Effector memory CD8-positive, alpha-beta T cell (primary cell): Measurements from ENCODE around the gene IFRD2.

Experiments
- ATAC-seq: fragments of 150-1000 bp; cut with Tn5 transposase; replicated peaks from 2 replicates; pipeline ENCODE4 v1.10.0; 2021; ENCODE audit warnings: mild to moderate bottlenecking, moderate library complexity
- DNase-seq, 3 experiments: peaks; one replicate each; pipeline ENCODE4 v3.0.0; 2021
- H3K27ac Mint-ChIP-seq, 2 donors: one replicate each; pipeline ENCODE4 v1.8.0; 2022; ENCODE audit warnings: mild to moderate bottlenecking in 2 of 2, mixed read lengths in 2 of 2, moderate library complexity in 2 of 2
- H3K27me3 Mint-ChIP-seq, 2 donors: one replicate each; pipeline ENCODE4 v1.8.0; 2022; ENCODE audit warnings: mixed read lengths in 2 of 2
- H3K36me3 Mint-ChIP-seq: one replicate; pipeline ENCODE4 v1.8.0; 2022; ENCODE audit warnings: mild to moderate bottlenecking, moderate library complexity, mixed read lengths; ENCODE audit not compliant: insufficient read depth
- H3K4me1 Mint-ChIP-seq, 2 donors: one replicate each; pipeline ENCODE4 v1.8.0; 2022; ENCODE audit warnings: low read depth in 2 of 2, mixed read lengths in 2 of 2
- H3K4me3 Mint-ChIP-seq, 2 donors: one replicate each; pipeline ENCODE4 v1.8.0; 2022; ENCODE audit warnings: mild to moderate bottlenecking in 2 of 2, mixed read lengths in 2 of 2, moderate library complexity in 2 of 2
- H3K9me3 Mint-ChIP-seq, 2 donors: one replicate each; pipeline ENCODE4 v1.8.0; 2022; ENCODE audit warnings: mixed read lengths in 2 of 2
- total RNA-seq, 9 experiments: gene quantifications; one replicate each; lab custom pipeline; 2026; lab: John Stamatoyannopoulos, UW

IFRD2 gene, protein sequence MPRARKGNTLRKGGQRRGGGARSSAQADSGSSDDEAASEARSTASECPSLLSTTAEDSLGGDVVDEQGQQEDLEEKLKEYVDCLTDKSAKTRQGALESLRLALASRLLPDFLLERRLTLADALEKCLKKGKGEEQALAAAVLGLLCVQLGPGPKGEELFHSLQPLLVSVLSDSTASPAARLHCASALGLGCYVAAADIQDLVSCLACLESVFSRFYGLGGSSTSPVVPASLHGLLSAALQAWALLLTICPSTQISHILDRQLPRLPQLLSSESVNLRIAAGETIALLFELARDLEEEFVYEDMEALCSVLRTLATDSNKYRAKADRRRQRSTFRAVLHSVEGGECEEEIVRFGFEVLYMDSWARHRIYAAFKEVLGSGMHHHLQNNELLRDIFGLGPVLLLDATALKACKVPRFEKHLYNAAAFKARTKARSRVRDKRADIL
- total RNA-seq = 19.4 to 254 (median 42.1) reads per million in 9 experiments

DNA sequence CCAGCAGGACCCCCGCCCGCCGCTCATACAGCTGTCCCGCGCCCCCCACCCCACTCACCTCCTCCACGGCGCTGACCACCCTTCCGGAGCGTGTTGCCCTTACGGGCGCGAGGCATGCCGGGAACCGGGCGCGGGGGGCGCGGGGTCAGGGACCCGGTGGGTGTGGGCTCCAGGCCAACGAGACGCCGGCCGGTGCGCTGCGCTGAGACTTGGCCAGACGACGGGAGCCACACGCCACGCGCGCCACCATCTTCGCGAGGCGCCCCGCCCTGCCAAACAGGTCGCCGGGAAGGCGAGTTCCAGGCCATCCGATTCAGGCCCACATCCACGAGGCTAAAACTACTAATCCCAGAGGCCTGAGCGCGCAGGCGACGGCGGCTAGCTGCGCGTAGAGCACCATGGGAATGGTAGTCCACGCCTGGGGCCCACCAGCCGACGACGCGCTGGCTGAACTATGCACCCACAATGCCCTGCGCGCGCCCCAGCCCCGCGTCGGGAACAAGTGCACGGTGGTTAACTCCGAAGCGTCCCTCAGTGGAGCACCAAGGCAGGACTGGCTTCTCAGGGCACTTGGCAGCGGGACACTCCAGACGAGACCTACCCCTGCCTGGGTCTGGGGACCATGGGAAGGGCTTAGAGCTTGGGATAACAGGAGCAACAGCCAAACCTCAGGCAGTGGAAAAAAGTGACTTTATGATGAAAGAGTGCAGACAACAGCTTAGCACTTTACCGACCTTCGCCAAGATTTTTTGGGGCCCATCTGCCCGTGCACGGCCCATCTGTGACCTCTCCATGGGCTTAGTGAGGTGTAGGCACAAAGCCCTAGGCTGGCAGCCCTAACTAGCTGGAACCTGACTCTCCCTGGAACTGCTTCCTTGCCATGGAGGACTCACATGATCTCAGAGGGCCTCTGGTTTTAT lies at the start of gene IFRD2:
Gene IFRD2 (minus strand): TSS at position 271 of the 920 bp plus-strand sequence. CDS start 155 bp downstream, at position 116.
- peak; percentile 91 to 93 (median 92) for DNase-seq
- H3K27ac Mint-ChIP-seq = peak within 1 kb of the TSS; percentile 86 to 94
- H3K27me3 Mint-ChIP-seq = no peaks in the 10 kb centered on the region
- H3K4me1 Mint-ChIP-seq = peaks cover 17 to 18% of the 10 kb centered on the region in 2 donors
- H3K4me3 Mint-ChIP-seq = peak within 1 kb of the TSS; percentile 81 to 82
- peaks cover 27% of the 10 kb centered on the region for H3K36me3 Mint-ChIP-seq
- peak; percentile 99 for ATAC-seq
- no peaks in the 10 kb centered on the region for H3K9me3 Mint-ChIP-seq

DNA sequence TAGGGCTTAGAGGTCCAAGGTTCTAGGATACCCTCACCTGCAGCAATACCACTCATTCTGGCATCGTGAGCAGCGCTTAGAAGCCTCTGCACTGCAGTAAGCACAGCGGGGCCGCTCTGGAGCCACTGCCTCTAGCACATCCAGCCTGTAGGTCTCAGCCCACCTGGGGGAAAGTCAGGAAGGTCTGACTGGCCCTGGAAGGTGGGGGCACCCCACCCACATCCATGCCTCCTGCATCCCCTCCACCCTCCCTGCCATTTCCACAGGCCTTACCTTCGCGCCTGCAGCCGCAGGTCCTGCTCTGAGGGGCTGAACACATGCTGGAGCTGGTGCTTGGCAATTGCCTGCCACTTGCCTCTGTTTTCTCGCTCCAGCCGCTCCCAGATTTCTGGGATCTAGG lies 49.3 kb upstream of the IFRD2 start:
- peaks cover 44 to 60% of the 10 kb centered on the region in 2 donors for H3K4me1 Mint-ChIP-seq
- ATAC-seq (no peak), DNase-seq (peak in 2 of 3 experiments; percentile 32 to 45)
- H3K4me3 Mint-ChIP-seq = peak overlapping the region; percentile 97
- no peaks in the 10 kb centered on the region for H3K9me3 Mint-ChIP-seq
- H3K36me3 Mint-ChIP-seq = peaks cover 46% of the 10 kb centered on the region
- H3K27ac Mint-ChIP-seq = peak overlapping the region in 1 of 2 donors; percentile 85
- H3K27me3 Mint-ChIP-seq = no peaks in the 10 kb centered on the region

DNA sequence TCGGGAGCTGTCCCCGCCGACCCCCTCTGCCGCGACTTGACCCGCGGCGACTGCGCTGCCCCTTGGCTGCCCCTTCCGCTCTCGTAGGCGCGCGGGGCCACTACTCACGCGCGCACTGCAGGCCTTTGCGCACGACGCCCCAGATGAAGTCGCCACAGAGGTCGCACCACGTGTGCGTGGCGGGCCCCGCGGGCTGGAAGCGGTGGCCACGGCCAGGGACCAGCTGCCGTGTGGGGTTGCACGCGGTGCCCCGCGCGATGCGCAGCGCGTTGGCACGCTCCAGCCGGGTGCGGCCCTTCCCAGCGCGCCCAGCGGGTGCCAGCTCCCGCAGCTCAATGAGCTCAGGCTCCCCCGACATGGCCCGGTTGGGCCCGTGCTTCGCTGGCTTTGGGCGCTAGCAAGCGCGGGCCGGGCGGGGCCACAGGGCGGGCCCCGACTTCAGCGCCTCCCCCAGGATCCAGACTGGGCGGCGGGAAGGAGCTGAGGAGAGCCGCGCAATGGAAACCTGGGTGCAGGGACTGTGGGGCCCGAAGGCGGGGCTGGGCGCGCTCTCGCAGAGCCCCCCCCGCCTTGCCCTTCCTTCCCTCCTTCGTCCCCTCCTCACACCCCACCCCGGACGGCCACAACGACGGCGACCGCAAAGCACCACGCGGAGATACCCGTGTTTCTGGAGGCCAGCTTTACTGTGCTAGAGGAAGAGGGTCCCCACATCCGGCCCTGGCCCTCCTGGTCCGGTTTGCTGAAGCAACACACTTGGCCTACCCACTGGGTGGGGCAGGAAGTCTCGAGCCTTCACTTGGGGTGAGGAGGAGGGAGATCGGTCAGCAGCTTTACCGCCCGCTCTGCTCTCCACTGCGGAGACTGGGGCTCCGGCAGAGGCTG lies 48.5 kb upstream of the IFRD2 start, which contains the start of gene RASSF1:
Gene RASSF1 (minus strand): TSS at position 389 of the 882 bp plus-strand sequence. CDS start 31 bp downstream, at position 358.
- Mint-ChIP-seq H3K36me3 (peaks cover 55% of the 10 kb centered on the region), H3K4me1 (peaks cover 46 to 65% of the 10 kb centered on the region in 2 donors), H3K9me3 (no peaks in the 10 kb centered on the region), H3K4me3 (peak within 1 kb of the TSS; percentile 97), H3K27me3 (no peaks in the 10 kb centered on the region), H3K27ac (peak within 1 kb of the TSS; percentile 95 to 96)
- DNase-seq (peak; percentile 63 to 72 (median 67)), ATAC-seq (peak; percentile 37)

DNA sequence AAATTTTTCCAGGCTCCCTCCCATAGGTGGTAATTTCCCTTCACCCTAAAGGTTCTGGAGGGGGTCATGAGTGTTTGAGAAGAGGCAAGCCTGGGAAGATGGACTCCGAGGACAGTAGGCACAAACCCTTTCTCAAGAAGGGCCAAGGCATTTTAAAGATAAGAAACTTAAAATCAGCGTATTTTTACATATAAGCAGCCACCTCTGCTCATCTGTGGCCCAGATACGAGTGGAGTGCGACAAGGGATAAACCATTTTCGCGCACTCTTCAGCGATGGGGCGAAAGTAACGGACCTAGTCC lies 47.9 kb upstream of the IFRD2 start:
- ATAC-seq (no peak), DNase-seq (no peak)
- H3K27me3 Mint-ChIP-seq = no peaks in the 10 kb centered on the region
- H3K36me3 Mint-ChIP-seq = peaks cover 60% of the 10 kb centered on the region
- peak overlapping the region; percentile 97 for H3K4me3 Mint-ChIP-seq
- peaks cover 50 to 71% of the 10 kb centered on the region in 2 donors for H3K4me1 Mint-ChIP-seq
- H3K9me3 Mint-ChIP-seq = no peaks in the 10 kb centered on the region
- peak overlapping the region; percentile 95 to 96 for H3K27ac Mint-ChIP-seq

DNA sequence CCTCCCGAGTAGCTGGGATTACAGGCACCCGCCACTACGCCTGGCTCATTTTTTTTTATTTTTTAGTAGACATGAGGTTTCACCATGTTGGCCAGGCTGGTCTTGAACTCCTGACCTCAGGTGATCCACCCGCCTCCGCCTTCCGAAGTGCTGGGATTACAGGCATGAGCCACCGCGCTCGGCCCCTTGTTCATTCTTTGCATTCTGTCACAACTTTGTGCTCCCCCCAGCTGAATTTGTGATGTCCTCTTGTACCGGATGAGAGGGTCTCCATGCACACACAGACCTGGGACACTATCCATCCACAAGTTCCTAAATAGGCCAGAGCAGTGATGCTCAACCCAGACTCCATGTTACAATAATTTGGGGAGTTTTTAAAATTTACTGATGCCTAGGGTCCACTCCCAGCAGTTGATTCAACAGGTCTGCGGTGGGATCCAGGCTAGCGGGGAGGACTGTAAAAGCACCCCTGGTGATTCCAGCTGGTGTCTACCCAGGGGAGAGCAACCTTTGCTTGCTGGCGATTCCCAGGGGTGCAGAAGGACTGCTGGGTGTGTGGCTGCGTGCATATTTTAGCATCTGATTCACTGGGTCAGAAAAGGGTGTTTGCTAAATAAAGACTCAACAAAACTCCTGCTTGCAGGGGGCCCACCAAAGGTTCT lies 47.4 kb upstream of the IFRD2 start:
- DNase-seq (no peak), ATAC-seq (no peak)
- H3K36me3 Mint-ChIP-seq = peaks cover 61% of the 10 kb centered on the region
- H3K4me1 Mint-ChIP-seq = peaks cover 50 to 73% of the 10 kb centered on the region in 2 donors
- H3K4me3 Mint-ChIP-seq = peak overlapping the region; percentile 97
- no peaks in the 10 kb centered on the region for H3K9me3 Mint-ChIP-seq
- H3K27me3 Mint-ChIP-seq = no peaks in the 10 kb centered on the region
- peak overlapping the region; percentile 95 to 96 for H3K27ac Mint-ChIP-seq

DNA sequence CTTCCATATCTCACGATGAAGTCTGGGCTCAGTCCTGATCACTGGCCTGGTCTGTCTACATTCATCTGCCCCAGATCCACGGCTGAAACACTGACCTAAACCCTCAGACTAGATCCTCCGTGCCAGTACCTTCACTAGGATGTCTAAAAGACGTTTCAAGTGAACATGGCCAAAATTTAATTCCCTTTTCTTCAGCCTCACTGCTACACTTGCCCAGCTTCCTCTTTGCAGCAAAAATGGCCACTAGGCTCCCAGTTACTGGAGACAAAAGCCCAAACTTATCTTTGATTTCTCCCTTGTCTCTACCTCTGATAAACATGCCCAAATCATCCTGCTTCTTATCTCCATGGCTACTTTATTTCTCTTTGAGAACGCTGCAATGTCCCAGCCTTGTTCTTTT lies 46.7 kb upstream of the IFRD2 start:
- peaks cover 54 to 76% of the 10 kb centered on the region in 2 donors for H3K4me1 Mint-ChIP-seq

DNA sequence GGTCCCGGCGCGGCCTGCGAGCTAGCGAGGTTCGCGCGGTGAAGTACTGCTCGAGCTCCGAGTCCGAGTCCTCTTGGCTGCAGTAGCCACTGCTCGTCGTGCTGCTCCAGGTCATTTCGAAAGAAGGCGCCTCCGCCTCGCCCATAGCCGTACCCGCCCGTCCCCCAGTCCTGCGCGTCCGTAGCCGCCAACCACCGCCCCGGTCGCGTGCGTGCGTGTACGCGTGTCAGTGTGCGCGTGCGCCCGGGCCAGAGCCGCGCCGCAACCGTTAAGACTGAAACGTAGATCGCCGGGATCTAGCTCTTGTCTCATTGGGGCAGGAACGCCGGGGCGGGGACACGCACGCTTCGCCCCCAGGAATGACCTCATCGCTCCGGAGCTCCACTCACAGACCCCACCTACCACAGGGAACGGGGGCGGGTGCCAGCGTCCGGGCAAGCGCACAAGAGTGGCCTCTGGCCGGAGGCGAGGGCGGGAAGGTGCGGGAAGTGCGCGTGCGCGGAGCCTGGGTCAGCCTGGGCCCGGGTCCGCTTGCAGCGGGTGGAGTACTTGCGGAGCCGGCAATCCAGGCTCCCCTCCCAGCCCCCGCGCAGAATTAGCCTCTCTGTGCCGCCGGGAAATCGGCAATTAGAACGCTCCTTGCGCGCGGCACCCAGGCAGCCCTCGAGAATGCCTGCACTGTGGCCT lies 45.1 kb upstream of the IFRD2 start:
- H3K36me3 Mint-ChIP-seq = peaks cover 81% of the 10 kb centered on the region
- H3K4me1 Mint-ChIP-seq = peaks cover 58 to 75% of the 10 kb centered on the region in 2 donors
- H3K4me3 Mint-ChIP-seq = peak overlapping the region; percentile 97
- no peaks in the 10 kb centered on the region for H3K27me3 Mint-ChIP-seq
- peak; percentile 79 to 86 (median 86) for DNase-seq
- ATAC-seq = peak; percentile 65
- H3K9me3 Mint-ChIP-seq = no peaks in the 10 kb centered on the region
- peak overlapping the region; percentile 95 to 96 for H3K27ac Mint-ChIP-seq

More for the DNA sequence above, 46.7 kb upstream of the IFRD2 start:
- no peak for DNase-seq
- Mint-ChIP-seq H3K27ac (peak overlapping the region; percentile 95 to 96), H3K27me3 (no peaks in the 10 kb centered on the region), H3K4me3 (peak overlapping the region; percentile 97), H3K9me3 (no peaks in the 10 kb centered on the region), H3K36me3 (peaks cover 65% of the 10 kb centered on the region)
- ATAC-seq = no peak

DNA sequence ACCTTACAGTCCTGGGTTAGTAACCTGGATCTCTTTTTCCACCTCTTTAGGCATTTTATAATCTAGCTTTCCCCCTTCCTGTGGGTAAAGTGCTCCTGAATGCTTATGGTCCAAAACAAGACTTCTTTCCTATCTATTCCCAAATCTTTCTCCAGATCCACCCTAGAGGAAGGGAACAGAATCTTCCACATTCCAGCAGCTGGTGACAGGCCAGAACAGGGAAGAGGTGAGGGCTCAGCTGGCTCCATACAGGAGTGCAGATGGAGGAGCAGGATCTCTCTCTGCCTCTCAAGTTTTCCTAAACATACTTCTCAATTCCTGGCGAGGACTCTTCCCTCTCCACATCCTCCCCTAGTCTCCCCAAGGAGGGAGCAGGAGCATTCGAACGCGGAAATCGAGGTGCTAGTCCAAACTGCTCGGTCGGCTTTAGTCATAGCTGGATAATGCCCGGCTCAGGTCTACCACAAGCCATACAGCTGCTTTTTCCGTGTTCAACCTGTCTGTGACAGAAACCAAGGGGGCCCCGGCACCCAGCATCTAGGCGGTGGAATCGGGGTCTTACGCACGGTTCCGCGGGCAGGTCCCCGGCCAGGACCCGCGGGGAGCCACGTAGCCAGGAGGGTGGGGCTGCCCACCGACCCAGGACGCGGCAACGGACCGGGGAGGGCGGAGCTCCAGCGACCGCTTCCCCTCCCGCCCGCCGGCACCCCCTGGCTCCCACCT lies 44.4 kb upstream of the IFRD2 start:
- Mint-ChIP-seq H3K4me1 (peaks cover 56 to 69% of the 10 kb centered on the region in 2 donors), H3K36me3 (peaks cover 87% of the 10 kb centered on the region), H3K9me3 (no peaks in the 10 kb centered on the region), H3K27ac (peak overlapping the region; percentile 95 to 96), H3K4me3 (peak overlapping the region; percentile 97), H3K27me3 (no peaks in the 10 kb centered on the region)
- ATAC-seq = peak; percentile 28
- DNase-seq = no peak

DNA sequence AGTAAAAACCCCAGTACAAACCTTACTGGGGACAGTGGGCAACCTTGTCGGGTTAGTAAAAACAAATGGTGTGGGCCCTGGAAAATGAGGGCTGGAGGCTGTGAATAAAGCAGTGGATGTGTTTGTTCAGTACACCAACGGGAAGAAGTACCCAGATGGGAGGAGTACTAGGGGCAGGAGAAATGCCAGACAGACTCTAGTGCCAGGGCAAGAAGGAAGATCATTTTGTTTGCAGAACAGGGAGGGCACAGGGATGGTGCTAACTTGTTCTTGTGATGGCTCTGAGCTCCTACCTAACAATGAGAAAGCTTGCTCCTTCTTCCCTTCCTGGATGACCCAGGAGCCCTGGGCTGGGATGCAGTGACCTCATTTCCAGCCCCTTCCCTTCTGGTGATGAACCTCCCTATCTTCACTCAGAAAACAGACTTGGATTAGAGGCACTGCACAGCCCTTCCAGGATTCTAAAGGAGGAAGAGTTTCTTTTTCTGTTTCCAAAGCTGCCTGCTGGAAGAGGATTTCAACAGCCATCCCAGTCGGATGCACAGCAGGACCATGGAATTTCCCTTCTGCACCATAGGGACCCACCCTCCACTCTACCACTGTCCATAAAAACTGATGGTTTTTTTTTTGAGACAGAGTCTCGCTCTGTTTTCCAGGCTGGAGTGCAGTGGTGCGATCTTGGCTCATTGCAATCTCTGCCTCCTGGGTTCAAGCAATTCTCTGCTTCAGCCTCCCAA lies 42.3 kb upstream of the IFRD2 start:
- no peak for DNase-seq
- H3K9me3 Mint-ChIP-seq = no peaks in the 10 kb centered on the region
- ATAC-seq = no peak
- peaks cover 92% of the 10 kb centered on the region for H3K36me3 Mint-ChIP-seq
- no peaks in the 10 kb centered on the region for H3K27me3 Mint-ChIP-seq
- peak overlapping the region; percentile 68 to 97 for H3K4me3 Mint-ChIP-seq
- peak overlapping the region; percentile 93 to 96 for H3K27ac Mint-ChIP-seq
- H3K4me1 Mint-ChIP-seq = peaks cover 48 to 56% of the 10 kb centered on the region in 2 donors

DNA sequence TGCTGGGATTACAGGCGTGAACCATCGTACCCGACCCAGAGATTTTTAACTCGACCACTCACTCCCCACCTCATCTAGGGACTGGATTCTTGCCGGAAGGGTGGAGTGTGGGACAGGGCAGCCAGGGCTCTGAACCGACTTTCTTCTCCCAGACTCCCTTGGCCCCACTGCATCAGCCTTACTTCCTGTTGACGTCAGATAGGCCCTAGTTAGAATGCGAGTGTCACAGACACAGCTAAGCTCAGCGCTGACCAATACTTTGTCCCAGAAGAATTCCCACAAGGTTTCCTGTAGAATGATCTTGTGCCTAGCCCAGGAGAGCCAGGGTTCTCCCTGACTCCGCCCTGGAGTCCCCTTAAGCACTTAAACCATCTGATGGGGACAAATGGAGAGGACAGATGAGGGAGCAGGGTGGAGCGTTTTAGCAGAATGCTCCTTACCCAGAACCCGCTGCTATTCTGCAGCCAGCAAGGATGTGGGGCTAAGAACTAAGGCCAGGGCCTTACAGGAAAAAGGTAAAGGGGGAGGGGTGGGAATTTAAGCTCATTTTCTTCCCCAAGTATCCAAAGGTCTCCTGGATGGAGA lies 41.6 kb upstream of the IFRD2 start:
- H3K4me3 Mint-ChIP-seq = peak overlapping the region; percentile 68 to 97
- no peaks in the 10 kb centered on the region for H3K27me3 Mint-ChIP-seq
- H3K9me3 Mint-ChIP-seq = no peaks in the 10 kb centered on the region
- peaks cover 41 to 49% of the 10 kb centered on the region in 2 donors for H3K4me1 Mint-ChIP-seq
- DNase-seq (no peak), ATAC-seq (no peak)
- peaks cover 92% of the 10 kb centered on the region for H3K36me3 Mint-ChIP-seq
- H3K27ac Mint-ChIP-seq = peak overlapping the region; percentile 93 to 96
